Keratinocyte (primary cell): ENCODE results near the gene MTFMT. TPM values are rescaled to one million over a fixed set of nuclear protein-coding genes. Genes with fewer than 3 reads are reported as not detected.
"Not testable (repeated sequence)": the region's sequence is repeated elsewhere in the genome, so short reads cannot be mapped to it uniquely, and the experiment has no call there.

Source experiments
- DNase-seq: peaks from one replicate; pipeline ENCODE4 v3.0.0-alpha.2; 2011; ENCODE audit warnings: low read depth, missing footprints, low spot score
- FAIRE-seq: peaks from 2 replicates; lab custom pipeline; 2011; peaks lifted over from hg19 to GRCh38; lab: Jason Lieb, UNC
- H2AFZ ChIP-seq: 2 replicates; pipeline ENCODE4 v1.6.0; 2012; ENCODE audit warnings: low read length, control low read depth, inconsistent platforms; ENCODE audit not compliant: control insufficient read depth
- H3K27ac ChIP-seq: 2 replicates; pipeline ENCODE4 v1.5.1; 2011; ENCODE audit warnings: low read length; ENCODE audit not compliant: control insufficient read depth, insufficient read depth
- H3K27me3 ChIP-seq: 3 replicates; pipeline ENCODE4 v1.6.0; 2011; ENCODE audit warnings: low read length; ENCODE audit not compliant: control insufficient read depth, insufficient read depth; ENCODE audit errors: extremely low read depth
- H3K36me3 ChIP-seq, 2 experiments: 2 replicates in 1 of 2; 3 replicates in 1 of 2; pipeline ENCODE4 v1.5.1; 2011; ENCODE audit warnings: low read length in 2 of 2, mild to moderate bottlenecking in 1 of 2; ENCODE audit not compliant: control insufficient read depth in 2 of 2, insufficient read depth in 2 of 2; ENCODE audit errors: extremely low read depth in 1 of 2
- H3K4me1 ChIP-seq: 3 replicates; pipeline ENCODE4 v1.5.1; 2011; ENCODE audit warnings: low read length; ENCODE audit not compliant: control insufficient read depth, insufficient read depth; ENCODE audit errors: extremely low read depth
- H3K4me2 ChIP-seq: 3 replicates; pipeline ENCODE4 v1.6.0; 2011; ENCODE audit warnings: low read depth, low read length; ENCODE audit not compliant: control insufficient read depth, insufficient read depth; ENCODE audit errors: extremely low read depth
- H3K4me3 ChIP-seq, 3 experiments: fragments of 200-600 bp in 1 of 3; sonication (generic) in 1 of 3; 2 replicates in 2 of 3; 3 replicates in 1 of 3; pipeline ENCODE4 v1.5.1; 2011 to 2016; ENCODE audit warnings: low read length in 3 of 3, mild to moderate bottlenecking in 3 of 3, control low read depth in 2 of 3, inconsistent platforms in 1 of 3, low read depth in 1 of 3, mixed read lengths in 1 of 3, mixed run types in 1 of 3, moderate library complexity in 1 of 3; ENCODE audit not compliant: control insufficient read depth in 2 of 3, insufficient read depth in 2 of 3; ENCODE audit errors: extremely low read depth in 1 of 3
- H3K79me2 ChIP-seq: 2 replicates; pipeline ENCODE4 v1.6.0; 2012; ENCODE audit warnings: low read length; ENCODE audit not compliant: control insufficient read depth, insufficient read depth
- H3K9ac ChIP-seq: 3 replicates; pipeline ENCODE4 v1.6.0; 2011; ENCODE audit warnings: low read length; ENCODE audit not compliant: control insufficient read depth, insufficient read depth; ENCODE audit errors: extremely low read depth
- H3K9me1 ChIP-seq: 3 replicates; pipeline ENCODE4 v1.6.0; 2011; ENCODE audit warnings: low read length; ENCODE audit not compliant: control insufficient read depth, insufficient read depth; ENCODE audit errors: extremely low read depth
- H3K9me3 ChIP-seq: 2 replicates; pipeline ENCODE4 v1.5.1; 2012; ENCODE audit warnings: low read depth, low read length; ENCODE audit not compliant: control insufficient read depth
- H4K20me1 ChIP-seq: 3 replicates; pipeline ENCODE4 v1.6.0; 2011; ENCODE audit warnings: low read length; ENCODE audit not compliant: control insufficient read depth, insufficient read depth; ENCODE audit errors: extremely low read depth
- EZH2 ChIP-seq: IDR thresholded peaks from one replicate; pipeline ENCODE4 v1.6.1; 2012; ENCODE audit warnings: inconsistent platforms, mild to moderate bottlenecking, low read length, moderate library complexity
- dilution Hi-C: fragments of 300-500 bp; cut with MboI; formaldehyde crosslinking; loops from one replicate; pipeline ENCODE4 v1.7.0; 2020; ENCODE audit warnings: low sequenced_read_pairs; ENCODE audit not compliant: extremely low pct_ligation_motif_present
- polyA plus RNA-seq, 5 experiments: library from polyadenylated mRNA; depleted of rRNA in 3 of 5; stranded (reverse) in 3 of 5; stranded (forward) in 1 of 5; unstranded in 1 of 5; fragments of >200 nt; gene quantifications; 1 replicate in 1 of 5; 2 replicates in 3 of 5; 3 replicates in 1 of 5; pipeline versions ENCODE4 v1.2.1 to v1.2.3, GENCODE V29; 2011 to 2012; ENCODE audit warnings: missing spikeins in 2 of 5, low read depth in 1 of 5, low replicate concordance in 1 of 5
- TF ChIP-seq, protein P1 (sequence below), 3 experiments: IDR thresholded peaks in 1 of 3; conservative IDR thresholded peaks in 1 of 3; optimal IDR thresholded peaks in 1 of 3; 2 replicates in 2 of 3; 3 replicates in 1 of 3; pipeline versions ENCODE3 to v1.5.1; 2011; ENCODE audit warnings: low read length in 3 of 3, mild to moderate bottlenecking in 3 of 3, moderate library complexity in 2 of 3, control low read depth in 1 of 3, inconsistent platforms in 1 of 3; ENCODE audit not compliant: insufficient read depth in 2 of 3; ENCODE audit errors: extremely low read depth in 1 of 3

MTFMT gene
- polyA plus RNA-seq, 1 donor (not counting 4 experiments of a cell fraction or from before 2014, with no cell fraction given) = 21.0 TPM

- H3K27ac ChIP-seq, DNase-seq, H3K4me3 ChIP-seq, H3K4me1 ChIP-seq, FAIRE-seq, H2AFZ ChIP-seq, H3K79me2 ChIP-seq, dilution Hi-C loops, H3K36me3 ChIP-seq, H3K9me3 ChIP-seq, H3K9ac ChIP-seq, H4K20me1 ChIP-seq, H3K4me2 ChIP-seq, H3K9me1 ChIP-seq: not testable (repeated sequence)
- peaks cover 20% of the 10 kb centered on the region for H3K27me3 ChIP-seq
Observed at GRCh38 chr15:65074946-65075345, 45.5 kb upstream of the MTFMT start.

GRCh38 chr15:65072617-65073016, 43.2 kb upstream of the MTFMT start:
- Histone ChIP-seq H3K4me1 (no peaks in the 10 kb centered on the region), H3K27me3 (peaks cover 19% of the 10 kb centered on the region)
- no peak for FAIRE-seq

DNA sequence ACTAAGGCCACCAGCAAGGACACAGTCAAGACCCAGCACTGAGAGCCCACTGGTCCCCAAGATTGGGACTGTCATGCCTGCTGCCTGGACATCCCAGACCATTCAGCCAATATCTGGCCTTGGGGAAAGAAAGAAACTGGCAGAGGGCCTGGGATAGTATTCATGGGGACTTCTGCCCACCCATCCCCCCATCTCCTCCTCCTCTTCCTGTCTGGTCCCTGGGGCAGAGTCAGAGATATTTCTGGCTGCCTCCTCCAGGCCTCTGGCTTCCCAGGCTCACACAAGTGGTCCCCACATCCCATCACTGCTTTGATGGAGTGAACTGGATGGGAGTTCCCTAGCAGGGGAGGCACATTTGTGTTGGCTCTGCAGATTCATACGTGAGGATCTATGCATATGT, 42.6 kb upstream of the MTFMT start:
- Histone ChIP-seq H3K9me1 (no peaks in the 10 kb centered on the region), H3K9me3 (no peaks in the 10 kb centered on the region), H4K20me1 (no peaks in the 10 kb centered on the region), H3K4me3 (no peak overlapping the region), H3K4me1 (no peaks in the 10 kb centered on the region), H2AFZ (no peak overlapping the region), H3K36me3 (no peaks in the 10 kb centered on the region), H3K9ac (no peak overlapping the region), H3K79me2 (no peaks in the 10 kb centered on the region), H3K4me2 (no peak overlapping the region), H3K27ac (no peak overlapping the region), H3K27me3 (peaks cover 19% of the 10 kb centered on the region)
- no peak for TF ChIP-seq EZH2
- DNase-seq (no peak), FAIRE-seq (no peak)
- dilution Hi-C loops = no loop called here

More at GRCh38 chr15:65072617-65073016, 43.2 kb upstream of the MTFMT start:
- Histone ChIP-seq H3K4me2 (no peak overlapping the region), H4K20me1 (no peaks in the 10 kb centered on the region), H3K9ac (no peak overlapping the region), H2AFZ (no peak overlapping the region), H3K27ac (no peak overlapping the region), H3K9me3 (no peaks in the 10 kb centered on the region), H3K4me3 (no peak overlapping the region), H3K79me2 (no peaks in the 10 kb centered on the region), H3K9me1 (no peaks in the 10 kb centered on the region), H3K36me3 (no peaks in the 10 kb centered on the region)
- TF ChIP-seq, protein P1, sequence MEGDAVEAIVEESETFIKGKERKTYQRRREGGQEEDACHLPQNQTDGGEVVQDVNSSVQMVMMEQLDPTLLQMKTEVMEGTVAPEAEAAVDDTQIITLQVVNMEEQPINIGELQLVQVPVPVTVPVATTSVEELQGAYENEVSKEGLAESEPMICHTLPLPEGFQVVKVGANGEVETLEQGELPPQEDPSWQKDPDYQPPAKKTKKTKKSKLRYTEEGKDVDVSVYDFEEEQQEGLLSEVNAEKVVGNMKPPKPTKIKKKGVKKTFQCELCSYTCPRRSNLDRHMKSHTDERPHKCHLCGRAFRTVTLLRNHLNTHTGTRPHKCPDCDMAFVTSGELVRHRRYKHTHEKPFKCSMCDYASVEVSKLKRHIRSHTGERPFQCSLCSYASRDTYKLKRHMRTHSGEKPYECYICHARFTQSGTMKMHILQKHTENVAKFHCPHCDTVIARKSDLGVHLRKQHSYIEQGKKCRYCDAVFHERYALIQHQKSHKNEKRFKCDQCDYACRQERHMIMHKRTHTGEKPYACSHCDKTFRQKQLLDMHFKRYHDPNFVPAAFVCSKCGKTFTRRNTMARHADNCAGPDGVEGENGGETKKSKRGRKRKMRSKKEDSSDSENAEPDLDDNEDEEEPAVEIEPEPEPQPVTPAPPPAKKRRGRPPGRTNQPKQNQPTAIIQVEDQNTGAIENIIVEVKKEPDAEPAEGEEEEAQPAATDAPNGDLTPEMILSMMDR (optimal IDR thresholded peaks at IDR 0.05 in 1 of 3, IDR thresholded peaks at IDR 0.05 in 1 of 3, conservative IDR thresholded peaks at IDR 0.05 in 1 of 3; ENCODE audit: extremely low read depth in 1 of 3, insufficient read depth in 2 of 3, low read length in 3 of 3) = no peak
- TF ChIP-seq EZH2 = no peak
- DNase-seq = no peak
- dilution Hi-C loops = no loop called here
